OCI-LY3 (cell line): Measurements from ENCODE around the gene OPTN.

ENCODE experiments used
- H2AFZ ChIP-seq: fragments of 200-600, 300-600 bp; shearing (Covaris generic); 2 replicates; pipeline ENCODE4 v1.6.0; 2014; ENCODE audit warnings: antibody characterized with exemption, low read depth, low read length
- H3K27ac ChIP-seq: fragments of 200-600, 300-600 bp; sonication (generic); 2 replicates; pipeline ENCODE4 v1.5.1; 2014; ENCODE audit warnings: mild to moderate bottlenecking, low read length, moderate library complexity, mixed read lengths
- H3K27me3 ChIP-seq: fragments of 200-600, 300-600 bp; sonication (generic); 2 replicates; pipeline ENCODE4 v1.6.1; 2014; ENCODE audit warnings: low read depth, low read length, mixed read lengths
- H3K36me3 ChIP-seq: fragments of 200-600, 300-600 bp; sonication (generic); replicated peaks from 2 replicates; pipeline ENCODE3; 2014; ENCODE audit warnings: low read depth, low read length, mixed read lengths
- H3K4me1 ChIP-seq: fragments of 300-600, 200-600 bp; sonication (generic); 2 replicates; pipeline ENCODE4 v1.6.1; 2014; ENCODE audit warnings: low read length, mixed read lengths
- H3K4me2 ChIP-seq: fragments of 200-600, 300-600 bp; sonication (generic); 2 replicates; pipeline ENCODE4 v1.6.1; 2014; ENCODE audit warnings: low read length, mixed read lengths
- H3K4me3 ChIP-seq: fragments of 300-600, 200-600 bp; sonication (generic); 2 replicates; pipeline ENCODE4 v1.5.1; 2014; ENCODE audit warnings: antibody characterized with exemption, mild to moderate bottlenecking, low read length, moderate library complexity
- H3K79me2 ChIP-seq: fragments of 300-600, 200-600 bp; shearing (Covaris generic); 2 replicates; pipeline ENCODE4 v1.6.1; 2014; ENCODE audit warnings: mild to moderate bottlenecking, low read length, mixed read lengths
- H3K9ac ChIP-seq: fragments of 300-600, 200-600 bp; shearing (Covaris generic); 2 replicates; pipeline ENCODE4 v1.6.0; 2014; ENCODE audit warnings: mild to moderate bottlenecking, low read length, moderate library complexity
- H3K9me3 ChIP-seq: fragments of 200-600, 300-600 bp; shearing (Covaris generic); 2 replicates; pipeline ENCODE4 v1.6.1; 2014; ENCODE audit warnings: low read length, mixed read lengths; ENCODE audit not compliant: insufficient read depth
- H4K20me1 ChIP-seq: fragments of 200-600, 300-600 bp; sonication (generic); 2 replicates; pipeline ENCODE4 v1.6.1; 2016; ENCODE audit warnings: low read length, mixed read lengths; ENCODE audit not compliant: insufficient read depth
- EZH2phosphoT487 ChIP-seq: fragments of 200-600 bp; shearing (Covaris generic); IDR thresholded peaks from 2 replicates; pipeline ENCODE4 v1.6.1; 2018; ENCODE audit warnings: antibody characterized with exemption, mixed run types, low read depth
- TF ChIP-seq, protein P1 (sequence below): fragments of 200-600, 300-600 bp; sonication (generic); IDR thresholded peaks from 2 replicates; pipeline ENCODE4 v1.5.1; 2014; ENCODE audit warnings: antibody characterized with exemption, low read length, low read depth

OPTN gene

DNA sequence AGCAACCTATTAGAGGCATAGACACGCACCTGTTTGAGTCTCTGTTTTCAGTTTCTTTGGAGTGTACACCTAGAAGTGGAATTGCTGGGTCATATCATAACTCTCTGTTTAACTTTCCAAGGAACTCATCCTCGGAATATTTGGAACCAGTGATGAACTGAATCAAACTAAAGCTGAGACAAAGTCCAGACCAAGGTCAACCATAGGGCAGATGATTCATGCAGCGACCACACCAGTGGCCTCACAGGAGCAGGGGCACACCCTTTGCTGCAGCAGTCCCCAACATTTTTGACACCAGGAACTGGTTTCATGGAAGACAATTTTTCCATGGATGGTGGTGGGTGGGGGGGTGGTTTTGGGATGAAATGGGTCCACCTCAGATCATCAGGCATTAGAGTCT lies 4.9 kb upstream of the OPTN start:
- Histone ChIP-seq H3K27me3 (no peaks in the 10 kb centered on the region), H3K9ac (no peak overlapping the region), H3K4me2 (no peak overlapping the region), H3K4me3 (no peak overlapping the region), H4K20me1 (no peaks in the 10 kb centered on the region), H2AFZ (no peak overlapping the region), H3K79me2 (no peaks in the 10 kb centered on the region), H3K36me3 (no peaks in the 10 kb centered on the region), H3K27ac (no peak overlapping the region), H3K4me1 (peaks cover 2% of the 10 kb centered on the region; the same call in 1 of the 2 replicates), H3K9me3 (no peaks in the 10 kb centered on the region)
- TF ChIP-seq, protein P1, sequence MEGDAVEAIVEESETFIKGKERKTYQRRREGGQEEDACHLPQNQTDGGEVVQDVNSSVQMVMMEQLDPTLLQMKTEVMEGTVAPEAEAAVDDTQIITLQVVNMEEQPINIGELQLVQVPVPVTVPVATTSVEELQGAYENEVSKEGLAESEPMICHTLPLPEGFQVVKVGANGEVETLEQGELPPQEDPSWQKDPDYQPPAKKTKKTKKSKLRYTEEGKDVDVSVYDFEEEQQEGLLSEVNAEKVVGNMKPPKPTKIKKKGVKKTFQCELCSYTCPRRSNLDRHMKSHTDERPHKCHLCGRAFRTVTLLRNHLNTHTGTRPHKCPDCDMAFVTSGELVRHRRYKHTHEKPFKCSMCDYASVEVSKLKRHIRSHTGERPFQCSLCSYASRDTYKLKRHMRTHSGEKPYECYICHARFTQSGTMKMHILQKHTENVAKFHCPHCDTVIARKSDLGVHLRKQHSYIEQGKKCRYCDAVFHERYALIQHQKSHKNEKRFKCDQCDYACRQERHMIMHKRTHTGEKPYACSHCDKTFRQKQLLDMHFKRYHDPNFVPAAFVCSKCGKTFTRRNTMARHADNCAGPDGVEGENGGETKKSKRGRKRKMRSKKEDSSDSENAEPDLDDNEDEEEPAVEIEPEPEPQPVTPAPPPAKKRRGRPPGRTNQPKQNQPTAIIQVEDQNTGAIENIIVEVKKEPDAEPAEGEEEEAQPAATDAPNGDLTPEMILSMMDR, result no peak
- TF ChIP-seq EZH2phosphoT487, result no peak

GRCh38 chr10:13095929-13096328 lies 4.0 kb upstream of the OPTN start:
- Histone ChIP-seq H3K4me3 (no peak overlapping the region), H3K36me3 (no peaks in the 10 kb centered on the region), H3K9ac (no peak overlapping the region), H3K4me1 (peaks cover 3% of the 10 kb centered on the region), H2AFZ (no peak overlapping the region), H3K79me2 (no peaks in the 10 kb centered on the region; the same call in 1 of the 2 replicates), H3K27ac (no peak overlapping the region), H3K27me3 (no peaks in the 10 kb centered on the region), H4K20me1 (no peaks in the 10 kb centered on the region), H3K4me2 (no peak overlapping the region), H3K9me3 (no peaks in the 10 kb centered on the region)
- TF ChIP-seq, protein P1, result no peak
- no peak for TF ChIP-seq EZH2phosphoT487

GRCh38 chr10:13099144-13099665 lies 758 bp upstream of the OPTN start:
- H4K20me1 ChIP-seq, result no peaks in the 10 kb centered on the region
- no peaks in the 10 kb centered on the region for H3K9me3 ChIP-seq
- H2AFZ ChIP-seq, result peak overlapping the region; percentile 99
- peak overlapping the region; percentile 29; the same call in 1 of the 2 replicates for H3K27ac ChIP-seq
- H3K27me3 ChIP-seq, result no peaks in the 10 kb centered on the region
- no peaks in the 10 kb centered on the region for H3K36me3 ChIP-seq
- TF ChIP-seq EZH2phosphoT487, result no peak
- TF ChIP-seq, protein P1, result peak; percentile 18; the same call in 1 of the 2 replicates
- H3K79me2 ChIP-seq, result no peaks in the 10 kb centered on the region; the same call in 1 of the 2 replicates
- H3K4me1 ChIP-seq, result peaks cover 4% of the 10 kb centered on the region
- peak overlapping the region; percentile 57 for H3K9ac ChIP-seq
- peak overlapping the region; percentile 99 for H3K4me3 ChIP-seq
- H3K4me2 ChIP-seq, result peak overlapping the region; percentile 97

- Histone ChIP-seq H3K27ac (peak overlapping the region; percentile 51), H3K9ac (peak overlapping the region; percentile 87), H3K36me3 (no peaks in the 10 kb centered on the region), H3K4me1 (peaks cover 4% of the 10 kb centered on the region), H3K79me2 (no peaks in the 10 kb centered on the region; the same call in 1 of the 2 replicates), H3K27me3 (no peaks in the 10 kb centered on the region), H3K4me3 (peak overlapping the region; percentile 99), H4K20me1 (no peaks in the 10 kb centered on the region), H2AFZ (peak overlapping the region; percentile 94), H3K9me3 (no peaks in the 10 kb centered on the region), H3K4me2 (peak overlapping the region; percentile 99)
- TF ChIP-seq, protein P1, result no peak
- TF ChIP-seq EZH2phosphoT487, result no peak
Observed at GRCh38 chr10:13100349-13101294, 659 bp downstream of the OPTN start.
